ENCODE data around the gene TSGA10IP.

Gene TSGA10IP

DNA sequence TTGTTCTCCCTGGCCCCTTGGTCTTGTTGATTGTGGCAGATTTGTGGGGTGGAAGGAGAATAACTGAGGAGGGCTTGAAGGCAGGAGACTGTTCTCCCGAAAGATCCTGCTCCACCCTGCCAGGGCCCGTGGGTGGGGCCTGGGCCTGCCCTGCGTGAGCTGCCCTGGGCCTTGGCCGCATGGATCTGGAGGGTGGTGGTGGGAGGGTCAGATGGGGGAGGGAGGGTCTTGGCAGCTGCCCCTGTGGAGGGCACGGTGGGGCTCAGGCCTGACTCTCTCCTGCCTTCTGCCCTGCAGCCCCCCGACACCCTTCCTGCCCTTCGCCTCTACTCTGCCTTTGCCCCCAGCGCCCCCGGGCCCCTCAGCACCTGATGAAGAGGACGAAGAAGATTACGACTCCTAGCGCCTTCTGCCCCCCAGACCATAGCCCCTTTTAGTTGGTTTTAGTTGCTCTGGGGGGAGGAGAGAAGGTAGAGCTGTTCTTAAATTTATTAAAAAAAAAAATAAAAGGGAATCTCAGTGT lies 24.2 kb upstream of the TSGA10IP start:
- Mint-ChIP-seq H3K9me3 (no peaks in the 10 kb centered on the region), H3K4me3 (peak overlapping the region; percentile 93), H3K27me3 (no peaks in the 10 kb centered on the region), H3K4me1 (peaks cover 46% of the 10 kb centered on the region), H3K36me3 (peaks cover 39% of the 10 kb centered on the region), H3K27ac (no peak overlapping the region)
- DNase-seq: no peak
- CTCF ChIA-PET: interaction anchor here (0.8 to 1.7 kb wide), 2 partner anchors 32 to 36 kb away, joined by 4 to 7 read pairs; partner anchors contain the start of gene FIBP

DNA sequence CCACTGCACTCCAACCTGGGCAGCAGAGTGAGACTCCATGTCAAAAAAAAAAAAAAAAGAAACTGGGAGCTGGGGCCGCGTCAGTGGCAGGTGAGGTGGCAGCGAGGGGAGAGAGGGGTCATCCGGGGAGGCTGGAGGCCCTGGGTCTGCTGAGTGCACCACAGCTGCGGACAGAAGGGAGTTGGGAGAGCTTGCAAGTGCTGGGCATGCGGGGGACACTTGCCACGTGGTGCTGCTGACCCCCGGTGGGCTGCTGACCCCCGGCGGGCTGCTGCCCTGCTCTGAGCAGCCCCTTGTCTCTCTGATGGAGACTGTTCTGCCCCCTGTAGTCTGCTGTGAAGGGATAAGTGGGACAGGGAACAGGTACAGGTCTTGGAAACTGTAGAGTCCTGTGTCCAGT lies 23.4 kb upstream of the TSGA10IP start:
- peak overlapping the region; percentile 38 for H3K4me3 Mint-ChIP-seq
- DNase-seq: no peak
- H3K36me3 Mint-ChIP-seq: peaks cover 33% of the 10 kb centered on the region
- H3K27ac Mint-ChIP-seq: peak overlapping the region; percentile 33
- no peaks in the 10 kb centered on the region for H3K9me3 Mint-ChIP-seq
- H3K27me3 Mint-ChIP-seq: no peaks in the 10 kb centered on the region
- H3K4me1 Mint-ChIP-seq: peaks cover 44% of the 10 kb centered on the region
- CTCF ChIA-PET: interaction anchor here (1.1 to 2.3 kb wide), 2 partner anchors 37 to 67 kb away, joined by 3 to 10 read pairs; no protein-coding TSS in a partner anchor

DNA sequence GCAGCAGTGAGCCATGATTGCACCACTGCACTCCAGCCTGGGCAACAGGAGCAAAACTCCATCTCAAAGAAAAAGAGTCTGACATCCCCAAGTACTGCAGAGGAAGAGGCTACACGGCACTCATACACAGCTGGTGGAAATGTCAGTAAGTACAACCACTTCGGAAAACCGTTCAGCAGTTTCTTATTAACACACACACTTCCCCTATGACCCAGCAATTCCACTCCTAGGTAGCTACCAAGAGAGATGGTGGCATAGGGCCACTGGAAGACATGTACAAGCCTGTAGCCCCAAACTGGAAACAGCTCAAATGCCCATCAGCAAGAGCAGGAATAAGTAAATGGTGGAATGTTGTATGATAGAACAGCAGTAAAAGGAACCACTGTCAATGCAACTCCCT lies 22.7 kb upstream of the TSGA10IP start:
- CTCF ChIA-PET: interaction anchor here (1.0 to 2.3 kb wide), 3 partner anchors 38 to 211 kb away, joined by 3 to 10 read pairs (median 3); partner anchors contain the start of gene KAT5
- Mint-ChIP-seq H3K4me1 (peaks cover 46% of the 10 kb centered on the region), H3K9me3 (no peaks in the 10 kb centered on the region), H3K36me3 (peaks cover 30% of the 10 kb centered on the region), H3K27ac (peak overlapping the region; percentile 69), H3K27me3 (no peaks in the 10 kb centered on the region), H3K4me3 (peak overlapping the region; percentile 38)
- DNase-seq: no peak

DNA sequence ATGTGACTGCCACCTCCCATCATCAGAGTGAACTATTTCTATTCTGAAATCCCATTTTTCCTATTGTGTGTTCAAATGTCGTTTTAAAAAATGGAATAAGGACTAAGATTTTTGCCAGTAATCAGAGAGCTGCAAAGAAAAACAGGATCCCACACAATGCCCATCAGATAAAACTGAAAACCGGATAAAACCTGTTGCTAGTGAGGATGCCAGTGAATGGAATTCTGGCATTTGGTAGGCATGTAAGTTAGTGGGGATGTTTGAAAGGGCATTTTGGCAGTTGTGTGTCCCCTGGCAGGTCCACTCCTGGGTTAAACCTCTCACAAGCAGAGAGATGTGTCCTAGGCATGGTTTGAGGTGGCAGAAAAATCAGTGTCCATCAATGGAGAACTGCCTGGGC lies 19.9 kb upstream of the TSGA10IP start:
- H3K36me3 Mint-ChIP-seq: peaks cover 24% of the 10 kb centered on the region
- H3K4me3 Mint-ChIP-seq: no peak overlapping the region
- H3K27ac Mint-ChIP-seq: peak overlapping the region; percentile 15
- no peak for DNase-seq
- H3K4me1 Mint-ChIP-seq: peaks cover 59% of the 10 kb centered on the region
- CTCF ChIA-PET: no interaction called here
- no peaks in the 10 kb centered on the region for H3K9me3 Mint-ChIP-seq
- no peaks in the 10 kb centered on the region for H3K27me3 Mint-ChIP-seq

DNA sequence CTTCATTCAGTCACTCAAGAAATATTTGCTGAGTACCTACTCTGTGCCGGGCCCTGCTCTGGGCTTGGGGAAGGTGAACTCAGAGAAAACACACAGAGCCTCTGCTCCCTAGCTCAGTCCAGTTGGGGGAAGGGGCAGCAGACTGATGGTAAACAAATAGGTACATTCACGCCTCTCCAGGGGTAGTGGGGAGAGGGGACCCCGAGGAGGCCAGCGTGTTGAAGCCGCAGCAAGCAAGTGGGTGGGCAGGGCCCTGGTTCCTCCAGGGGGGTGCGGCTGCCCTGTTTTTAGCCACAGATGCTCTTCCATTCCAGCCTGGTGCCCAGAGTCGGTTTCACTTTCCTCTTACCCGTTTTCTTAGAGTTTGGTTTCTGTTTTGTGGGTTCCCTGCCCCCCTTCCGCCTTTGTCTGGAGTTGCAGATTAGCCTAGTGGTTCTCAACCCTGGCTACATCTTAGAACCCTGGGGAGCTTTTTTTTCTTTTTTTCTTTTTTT lies 17.3 kb upstream of the TSGA10IP start:
- peaks cover 60% of the 10 kb centered on the region for H3K4me1 Mint-ChIP-seq
- peak overlapping the region; percentile 65 for H3K4me3 Mint-ChIP-seq
- H3K9me3 Mint-ChIP-seq: no peaks in the 10 kb centered on the region
- DNase-seq: peak; percentile 92
- H3K27ac Mint-ChIP-seq: peak overlapping the region; percentile 98
- peaks cover 11% of the 10 kb centered on the region for H3K36me3 Mint-ChIP-seq
- no peaks in the 10 kb centered on the region for H3K27me3 Mint-ChIP-seq
- CTCF ChIA-PET: interaction anchor here (0.7 to 2.6 kb wide), 6 partner anchors 10 to 43 kb away, joined by 3 to 10 read pairs (median 3); partner anchors contain the start of genes CCDC85B and FIBP

DNA sequence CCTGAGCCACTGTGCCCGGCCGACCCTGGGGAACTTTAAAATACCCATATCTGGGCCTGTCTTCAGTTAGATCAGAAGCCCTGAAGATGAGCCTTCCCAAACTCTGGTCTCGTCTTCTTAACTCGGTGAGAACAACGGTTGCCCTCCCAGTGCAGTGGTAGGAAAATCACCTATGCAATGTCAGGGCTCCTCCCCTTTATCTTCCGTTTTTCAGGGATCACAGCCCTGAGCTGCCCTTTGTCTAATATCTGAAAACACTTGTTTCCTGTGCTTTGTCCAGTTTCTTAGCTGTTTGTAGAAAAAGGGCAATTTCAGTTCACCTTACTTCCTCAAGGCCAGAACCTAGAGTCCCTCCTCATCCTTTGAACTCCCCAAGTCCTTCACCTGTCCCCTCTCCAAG lies 16.6 kb upstream of the TSGA10IP start:
- Mint-ChIP-seq H3K27me3 (no peaks in the 10 kb centered on the region), H3K4me3 (peak overlapping the region; percentile 65), H3K9me3 (no peaks in the 10 kb centered on the region), H3K36me3 (peaks cover 6% of the 10 kb centered on the region), H3K4me1 (peaks cover 56% of the 10 kb centered on the region), H3K27ac (peak overlapping the region; percentile 98)
- no peak for DNase-seq
- CTCF ChIA-PET: interaction anchor here (0.7 to 2.6 kb wide), 4 partner anchors 11 to 43 kb away, joined by 3 to 10 read pairs (median 6); partner anchors contain the start of genes CCDC85B and FIBP

DNA sequence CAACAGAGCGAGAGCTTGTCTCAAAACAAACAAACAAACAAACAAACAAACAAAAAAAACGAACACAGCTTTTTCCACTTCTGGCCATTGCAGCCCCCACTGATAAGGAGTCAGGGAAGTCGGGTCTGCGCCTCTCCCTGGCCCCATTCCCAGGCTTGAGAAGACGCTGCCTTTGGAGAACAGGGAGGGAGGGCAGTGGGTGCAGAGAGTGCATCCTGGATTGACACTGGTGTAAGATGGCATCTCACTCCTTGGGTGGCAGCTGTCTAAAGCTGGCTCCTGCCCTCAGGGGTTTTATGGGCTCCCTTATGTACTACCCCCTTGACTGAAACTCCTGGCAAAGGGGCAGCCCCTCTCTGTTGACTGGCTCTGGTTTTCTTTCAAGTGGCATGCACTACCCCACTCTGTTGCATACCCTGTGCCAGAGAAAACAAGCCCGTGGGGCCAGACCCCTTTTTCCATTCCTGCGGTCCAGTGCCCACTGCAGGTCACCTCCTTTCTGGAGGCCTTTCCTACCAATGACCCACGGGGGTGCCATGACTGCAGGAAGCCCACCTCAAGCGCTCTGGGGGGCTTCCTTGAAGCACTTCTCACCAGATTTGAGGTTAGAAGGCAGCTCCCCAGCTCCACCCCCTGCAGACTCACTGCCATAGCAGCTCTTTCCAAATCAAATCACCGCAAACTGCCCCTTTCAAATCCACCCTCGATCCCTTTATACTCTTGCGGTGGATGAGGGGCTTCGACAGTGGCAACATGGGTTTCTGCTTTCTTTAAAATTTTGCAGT lies 13.3 kb upstream of the TSGA10IP start:
- Mint-ChIP-seq H3K4me1 (peaks cover 49% of the 10 kb centered on the region), H3K27me3 (no peaks in the 10 kb centered on the region), H3K9me3 (no peaks in the 10 kb centered on the region), H3K36me3 (peaks cover 4% of the 10 kb centered on the region), H3K27ac (no peak overlapping the region), H3K4me3 (no peak overlapping the region)
- CTCF ChIA-PET: interaction anchor here (1.1 to 3.9 kb wide), 4 partner anchors 10 to 73 kb away, joined by 3 to 21 read pairs (median 6); partner anchors contain the start of gene FIBP
- DNase-seq: no peak

DNA sequence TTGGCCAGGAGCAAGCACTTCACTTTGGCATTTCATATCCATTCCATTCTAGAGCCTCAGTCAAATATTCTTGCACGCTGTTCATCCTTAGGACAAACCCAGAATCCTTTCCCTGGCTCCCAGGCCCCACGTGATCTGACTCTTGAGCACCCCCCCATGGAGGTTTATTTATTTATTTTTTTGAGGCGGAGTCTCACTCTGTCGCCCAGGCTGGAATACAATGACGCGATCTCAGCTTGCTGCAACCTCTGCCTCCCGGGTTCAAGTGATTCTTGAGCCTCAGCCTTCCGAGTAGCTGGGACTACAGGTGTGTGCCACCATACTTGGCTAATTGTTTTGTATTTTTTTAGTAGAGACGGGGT lies 12.7 kb upstream of the TSGA10IP start:
- Mint-ChIP-seq H3K4me3 (no peak overlapping the region), H3K36me3 (peaks cover 2% of the 10 kb centered on the region), H3K9me3 (no peaks in the 10 kb centered on the region), H3K4me1 (peaks cover 43% of the 10 kb centered on the region), H3K27ac (no peak overlapping the region), H3K27me3 (peaks cover 5% of the 10 kb centered on the region)
- CTCF ChIA-PET: interaction anchor here (1.1 to 3.9 kb wide), 4 partner anchors 10 to 48 kb away, joined by 3 to 21 read pairs (median 6); partner anchors contain the start of gene FIBP
- no peak for DNase-seq

DNA sequence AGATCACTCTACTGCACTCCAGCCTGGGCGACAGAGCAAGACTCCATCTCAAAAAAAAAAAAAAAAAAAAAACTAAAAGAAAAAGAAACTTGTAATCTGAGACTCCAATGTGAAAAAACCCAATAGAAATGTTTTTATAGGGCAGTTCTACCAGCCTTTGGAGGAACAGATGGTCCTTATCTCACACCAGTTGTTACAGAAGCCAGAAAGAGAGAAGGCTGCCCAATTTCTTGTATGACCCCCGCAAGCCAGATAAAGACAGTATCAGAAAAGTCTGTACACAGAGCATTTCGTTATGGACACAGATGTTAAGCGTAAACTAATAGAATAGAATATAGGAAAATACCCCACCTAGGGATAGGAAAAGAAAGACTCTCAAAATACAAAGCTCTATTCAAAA lies 11.3 kb upstream of the TSGA10IP start:
- Mint-ChIP-seq H3K9me3 (no peaks in the 10 kb centered on the region), H3K27ac (no peak overlapping the region), H3K4me3 (no peak overlapping the region), H3K27me3 (peaks cover 16% of the 10 kb centered on the region), H3K36me3 (no peaks in the 10 kb centered on the region), H3K4me1 (peaks cover 29% of the 10 kb centered on the region)
- no peak for DNase-seq
- CTCF ChIA-PET: interaction anchor here (1.2 kb wide), 1 partner anchor 56 kb away, joined by 3 read pairs; no protein-coding TSS in a partner anchor

DNA sequence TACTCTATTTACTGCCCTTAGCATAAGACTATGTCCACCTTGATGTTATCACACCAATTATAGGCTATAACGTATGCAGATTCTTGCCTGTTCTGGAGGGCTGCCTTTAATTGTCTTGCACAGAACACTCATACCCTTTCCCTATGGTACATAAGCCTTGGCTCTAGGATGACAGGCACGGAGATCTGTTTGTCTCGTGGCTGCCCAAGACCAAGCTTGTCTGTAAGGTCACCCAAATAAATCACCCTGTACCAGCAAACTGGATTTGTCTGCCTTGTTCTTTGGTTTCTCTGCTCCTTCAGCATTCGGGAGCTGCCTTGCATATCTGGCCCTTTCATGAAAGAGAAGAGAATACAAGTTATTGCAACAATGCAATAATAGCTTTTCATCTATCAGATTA lies 7.5 kb upstream of the TSGA10IP start:
- no peaks in the 10 kb centered on the region for H3K4me1 Mint-ChIP-seq
- CTCF ChIA-PET: no interaction called here
- no peaks in the 10 kb centered on the region for H3K9me3 Mint-ChIP-seq
- no peak for DNase-seq
- H3K27me3 Mint-ChIP-seq: peaks cover 45% of the 10 kb centered on the region
- no peaks in the 10 kb centered on the region for H3K36me3 Mint-ChIP-seq
- H3K27ac Mint-ChIP-seq: no peak overlapping the region
- no peak overlapping the region for H3K4me3 Mint-ChIP-seq

DNA sequence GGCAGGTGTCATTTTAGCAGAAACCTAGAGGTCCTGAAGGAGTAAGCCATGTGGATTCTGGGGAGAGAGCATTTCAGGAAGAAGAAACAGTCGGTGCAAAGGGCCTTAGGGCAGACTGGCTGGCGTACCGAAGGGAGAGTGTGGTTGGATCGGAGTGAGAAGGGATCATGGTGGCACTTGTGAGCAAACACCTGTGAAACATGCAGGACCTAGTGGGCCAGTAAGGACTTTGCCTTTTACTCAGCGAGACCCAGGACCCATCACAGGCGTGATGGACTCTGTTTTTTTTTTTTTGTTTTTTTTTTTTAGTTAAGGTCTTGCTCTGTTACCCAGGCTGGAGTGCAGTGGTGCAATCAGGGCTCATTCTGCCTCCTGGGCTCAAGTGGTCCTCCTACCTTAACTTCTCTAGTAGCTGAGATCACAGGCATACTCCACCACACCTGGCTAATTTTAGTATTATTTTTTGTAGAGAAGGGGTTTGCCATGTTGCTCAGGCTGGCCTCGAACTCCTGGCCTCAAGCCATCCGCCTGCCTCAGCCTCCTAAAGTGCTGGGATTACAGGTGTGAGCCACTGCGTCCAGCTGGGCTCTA lies 3.5 kb upstream of the TSGA10IP start:
- Mint-ChIP-seq H3K4me3 (no peak overlapping the region), H3K4me1 (no peaks in the 10 kb centered on the region), H3K36me3 (no peaks in the 10 kb centered on the region), H3K27me3 (peaks cover 53% of the 10 kb centered on the region), H3K27ac (no peak overlapping the region), H3K9me3 (no peaks in the 10 kb centered on the region)
- no peak for DNase-seq
- CTCF ChIA-PET: interaction anchor here (1.3 kb wide), 1 partner anchor 10 kb away, joined by 6 read pairs; no protein-coding TSS in a partner anchor

DNA sequence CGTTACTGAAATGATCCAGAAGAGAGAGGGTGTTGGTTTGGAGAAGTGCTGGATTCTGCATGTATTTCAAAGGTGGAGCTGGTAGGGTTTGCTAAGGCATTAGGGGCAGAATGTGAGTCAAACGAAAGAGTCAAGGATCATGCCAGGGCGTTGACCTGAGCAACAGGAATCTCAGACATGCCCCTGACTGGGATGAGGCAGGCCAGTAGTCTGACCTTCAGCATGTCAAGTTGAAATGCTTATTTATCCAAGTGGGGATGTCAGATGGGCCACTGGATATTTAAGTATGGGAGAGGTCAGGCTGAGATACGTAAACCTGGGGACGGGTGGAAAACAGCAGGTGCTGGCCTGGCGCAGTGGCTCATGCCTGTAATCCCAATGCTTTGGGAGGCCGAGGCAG lies 2.7 kb upstream of the TSGA10IP start:
- H3K9me3 Mint-ChIP-seq: no peaks in the 10 kb centered on the region
- no peak overlapping the region for H3K27ac Mint-ChIP-seq
- H3K27me3 Mint-ChIP-seq: peaks cover 55% of the 10 kb centered on the region
- CTCF ChIA-PET: interaction anchor here (1.3 kb wide), 1 partner anchor 11 kb away, joined by 6 read pairs; no protein-coding TSS in a partner anchor
- DNase-seq: no peak
- no peaks in the 10 kb centered on the region for H3K36me3 Mint-ChIP-seq
- no peaks in the 10 kb centered on the region for H3K4me1 Mint-ChIP-seq
- H3K4me3 Mint-ChIP-seq: no peak overlapping the region

DNA sequence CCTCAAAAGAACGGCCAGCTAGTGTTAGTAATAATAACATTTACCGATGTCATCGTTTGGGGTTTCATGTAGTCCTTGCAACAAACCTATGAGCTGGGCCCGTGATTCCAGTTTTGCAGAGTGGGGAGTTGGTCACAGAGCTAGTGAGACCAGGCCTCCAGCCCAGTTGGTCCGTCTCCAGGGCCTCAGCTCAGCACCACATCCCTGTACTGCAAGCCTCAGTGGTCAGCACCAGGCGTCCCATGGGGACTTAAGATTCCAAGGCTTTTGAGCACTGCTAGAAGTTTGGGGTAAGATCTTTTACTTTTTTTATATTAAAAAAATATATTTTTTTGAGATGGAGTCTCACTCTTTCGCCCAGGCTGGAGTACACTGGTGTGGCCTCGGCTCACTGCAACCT lies 1.1 kb upstream of the TSGA10IP start:
- Mint-ChIP-seq H3K9me3 (no peaks in the 10 kb centered on the region), H3K4me1 (no peaks in the 10 kb centered on the region), H3K4me3 (no peak overlapping the region), H3K36me3 (no peaks in the 10 kb centered on the region), H3K27me3 (peaks cover 54% of the 10 kb centered on the region), H3K27ac (no peak overlapping the region)
- CTCF ChIA-PET: interaction anchor here (1.0 kb wide), 1 partner anchor 60 kb away, joined by 3 read pairs; no protein-coding TSS in a partner anchor
- no peak for DNase-seq

DNA sequence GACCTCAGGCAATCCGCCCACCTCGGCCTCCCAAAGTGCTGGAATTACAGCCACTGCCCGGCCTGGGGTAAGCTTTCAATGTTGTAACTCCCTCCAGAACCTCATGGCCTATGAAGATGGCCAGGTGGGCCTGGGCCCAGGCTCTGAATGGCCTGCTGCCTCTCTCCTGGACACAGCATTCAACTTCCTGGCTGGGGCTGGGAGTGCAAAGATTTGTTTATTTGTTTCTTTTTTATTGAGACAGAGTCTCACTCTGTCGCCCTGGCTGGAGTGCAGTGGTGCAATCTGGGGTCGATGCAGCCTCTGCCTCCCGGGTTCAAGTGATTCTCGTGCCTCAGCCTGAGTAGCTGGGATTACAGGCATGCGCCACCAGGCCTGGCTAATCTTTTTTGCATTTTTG lies 513 bp upstream of the TSGA10IP start:
- no peak overlapping the region for H3K4me3 Mint-ChIP-seq
- H3K9me3 Mint-ChIP-seq: no peaks in the 10 kb centered on the region
- no peak overlapping the region for H3K27ac Mint-ChIP-seq
- no peaks in the 10 kb centered on the region for H3K4me1 Mint-ChIP-seq
- CTCF ChIA-PET: interaction anchor here (1.0 kb wide), 1 partner anchor 60 kb away, joined by 3 read pairs; no protein-coding TSS in a partner anchor
- no peak for DNase-seq
- H3K36me3 Mint-ChIP-seq: no peaks in the 10 kb centered on the region
- H3K27me3 Mint-ChIP-seq: peaks cover 52% of the 10 kb centered on the region

Data from activated naive CD4-positive, alpha-beta T cell treated with anti-CD3 and anti-CD28 coated beads, Interleukin-2, amount 10 ng/mL, durations not matched to agents 7 days and 5 days (primary cell).